22Rv1 (cell line): ENCODE results near the gene RNLS.

Source experiments
- ZFX ChIP-seq: fragments of 450-650 bp; IDR thresholded peaks from 2 replicates; pipeline ENCODE4 v1.6.1; 2017; ENCODE audit warnings: antibody characterized with exemption, borderline replicate concordance
- TF ChIP-seq, protein P1 (sequence below): fragments of 450-650 bp; IDR thresholded peaks from 2 replicates; pipeline ENCODE4 v1.5.1; 2017; ENCODE audit warnings: mild to moderate bottlenecking

DNA sequence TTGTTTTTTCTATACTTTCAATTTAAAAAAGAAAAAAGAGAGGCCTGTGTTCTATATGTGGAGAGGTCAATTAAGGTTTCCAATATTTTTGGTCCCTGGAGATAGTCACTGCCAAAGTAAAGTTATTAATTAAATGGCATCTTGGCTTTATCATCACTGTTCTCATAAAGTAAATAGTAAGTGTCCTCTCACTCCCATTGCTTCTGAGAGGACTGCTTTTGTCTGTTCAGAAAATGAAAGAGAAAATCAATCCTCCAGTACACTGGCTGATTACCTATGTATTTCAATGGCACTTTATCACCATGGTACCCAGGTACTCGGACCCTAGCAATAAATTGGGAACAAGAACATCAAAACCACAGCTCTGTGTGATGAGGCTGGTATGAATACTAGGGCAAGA lies 94.0 kb downstream of the RNLS start:
- TF ChIP-seq, protein P1, sequence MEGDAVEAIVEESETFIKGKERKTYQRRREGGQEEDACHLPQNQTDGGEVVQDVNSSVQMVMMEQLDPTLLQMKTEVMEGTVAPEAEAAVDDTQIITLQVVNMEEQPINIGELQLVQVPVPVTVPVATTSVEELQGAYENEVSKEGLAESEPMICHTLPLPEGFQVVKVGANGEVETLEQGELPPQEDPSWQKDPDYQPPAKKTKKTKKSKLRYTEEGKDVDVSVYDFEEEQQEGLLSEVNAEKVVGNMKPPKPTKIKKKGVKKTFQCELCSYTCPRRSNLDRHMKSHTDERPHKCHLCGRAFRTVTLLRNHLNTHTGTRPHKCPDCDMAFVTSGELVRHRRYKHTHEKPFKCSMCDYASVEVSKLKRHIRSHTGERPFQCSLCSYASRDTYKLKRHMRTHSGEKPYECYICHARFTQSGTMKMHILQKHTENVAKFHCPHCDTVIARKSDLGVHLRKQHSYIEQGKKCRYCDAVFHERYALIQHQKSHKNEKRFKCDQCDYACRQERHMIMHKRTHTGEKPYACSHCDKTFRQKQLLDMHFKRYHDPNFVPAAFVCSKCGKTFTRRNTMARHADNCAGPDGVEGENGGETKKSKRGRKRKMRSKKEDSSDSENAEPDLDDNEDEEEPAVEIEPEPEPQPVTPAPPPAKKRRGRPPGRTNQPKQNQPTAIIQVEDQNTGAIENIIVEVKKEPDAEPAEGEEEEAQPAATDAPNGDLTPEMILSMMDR: no peak
- TF ChIP-seq ZFX: no peak
